Putamen (tissue), 1 donor: ENCODE results near the gene MYBPC1.
"Not testable (repeated sequence)": the region's sequence is repeated elsewhere in the genome, so short reads cannot be mapped to it uniquely, and the experiment has no call there.

Experiments used
- DNase-seq: peaks from one replicate; pipeline ENCODE4 v3.0.0-alpha.2; 2016; ENCODE audit warnings: low spot score

Gene MYBPC1

DNA sequence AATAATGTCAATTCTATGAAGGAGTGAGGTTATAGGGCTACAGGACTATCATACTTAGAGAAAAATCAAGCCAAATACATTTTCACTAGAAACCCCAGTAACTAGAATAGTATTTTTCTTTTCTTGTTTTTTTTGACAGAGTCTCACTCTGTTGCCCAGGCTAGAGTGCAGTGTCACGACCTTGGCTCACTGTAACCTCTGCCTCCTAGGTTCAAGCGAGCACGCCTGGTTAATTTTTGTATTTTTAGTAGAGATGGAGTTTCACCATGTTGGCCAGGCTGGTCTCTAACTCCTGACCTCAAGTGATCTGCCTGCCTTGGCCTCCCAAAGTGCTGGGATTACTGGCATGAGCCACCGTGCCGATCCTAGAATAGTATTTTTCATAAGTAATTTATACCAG lies 139.7 kb downstream of the MYBPC1 start:
- not testable (repeated sequence) for DNase-seq
